ENCODE data around the gene HSD11B2.

- no peak for TF ChIP-seq TARDBP (IDR thresholded peaks at IDR 0.05)
- no peak for TF ChIP-seq FOXM1 (IDR thresholded peaks at IDR 0.05; ENCODE audit: borderline replicate concordance)
- TF ChIP-seq HDGF (IDR thresholded peaks at IDR 0.05; ENCODE audit: borderline replicate concordance) = no peak
Measured at GRCh38 chr16:67419502-67419901, 11.4 kb upstream of the HSD11B2 start.

Data from HEK293T (cell line).